ENCODE results near the gene FAM98C. TPM values are rescaled to one million over a fixed set of nuclear protein-coding genes. Genes with fewer than 3 reads are reported as not detected.

Gene FAM98C
- total RNA-seq, 1 experiment from 2014 or later = 10.2 TPM

GRCh38 chr19:38389101-38389925 lies 13.6 kb upstream of the FAM98C start:
- H3K4me3 Mint-ChIP-seq = peak overlapping the region; percentile 83
- H3K9me3 Mint-ChIP-seq = no peaks in the 10 kb centered on the region
- CTCF ChIA-PET = interaction anchor here (0.7 to 3.9 kb wide), 5 partner anchors 14 to 155 kb away, joined by 3 to 110 read pairs (median 8); partner anchors contain the start of genes FAM98C and PSMD8
- H3K36me3 Mint-ChIP-seq = peaks cover 24% of the 10 kb centered on the region
- ATAC-seq (no peak), DNase-seq (ENCODE audit: low spot score) (peak; percentile 59)
- H3K4me1 Mint-ChIP-seq = peaks cover 33% of the 10 kb centered on the region
- H3K27me3 Mint-ChIP-seq (ENCODE audit: low read depth) = peaks cover 3% of the 10 kb centered on the region; the same call in 1 of the 2 replicates
- H3K27ac Mint-ChIP-seq = peak overlapping the region; percentile 87
- POLR2A ChIA-PET = interaction anchor here (0.7 to 1.5 kb wide), 4 partner anchors 13 to 178 kb away, joined by 3 to 9 read pairs (median 4); partner anchors contain the start of genes FAM98C and PSMD8
- TF ChIP-seq GTF2I (CRISPR knock-in tag; conservative IDR thresholded peaks at IDR 0.05) (no peak), ATF3 (CRISPR knock-in tag; conservative IDR thresholded peaks at IDR 0.05) (no peak), ZNF423 (CRISPR knock-in tag; IDR thresholded peaks at IDR 0.05) (no peak), ZNF138 (CRISPR knock-in tag; conservative IDR thresholded peaks at IDR 0.05) (no peak), NFE2L1 (CRISPR knock-in tag; IDR thresholded peaks at IDR 0.05) (no peak), NFYB (CRISPR knock-in tag; conservative IDR thresholded peaks at IDR 0.05; ENCODE audit: low read depth) (no peak), SMAD3 (CRISPR knock-in tag; IDR thresholded peaks at IDR 0.05; ENCODE audit: borderline replicate concordance) (no peak), STAT6 (CRISPR knock-in tag; conservative IDR thresholded peaks at IDR 0.05; ENCODE audit: low read depth) (no peak), FOXP4 (CRISPR knock-in tag; IDR thresholded peaks at IDR 0.05) (peak; percentile 56; the same call in 1 of the 2 replicates), NFATC4 (CRISPR knock-in tag; IDR thresholded peaks at IDR 0.05) (no peak), FOXK1 (CRISPR knock-in tag; IDR thresholded peaks at IDR 0.05) (no peak), GRHL2 (CRISPR knock-in tag; IDR thresholded peaks at IDR 0.05; ENCODE audit: insufficient replicate concordance, severe bottlenecking) (no peak), AR (CRISPR knock-in tag; IDR thresholded peaks at IDR 0.05) (no peak), ATF2 (CRISPR knock-in tag; IDR thresholded peaks at IDR 0.05; ENCODE audit: borderline replicate concordance, low read depth) (no peak), JAZF1 (CRISPR knock-in tag; IDR thresholded peaks at IDR 0.05) (no peak), E2F4 (CRISPR knock-in tag; IDR thresholded peaks at IDR 0.05; ENCODE audit: borderline replicate concordance, low read depth) (no peak), ZNF317 (CRISPR knock-in tag; IDR thresholded peaks at IDR 0.05; ENCODE audit: borderline replicate concordance, low read depth) (0 out of 2 replicates have a peak, but pooled peaks have one; percentile 2), ERG (CRISPR knock-in tag; IDR thresholded peaks at IDR 0.05) (no peak), IRF2 (CRISPR knock-in tag; IDR thresholded peaks at IDR 0.05; ENCODE audit: borderline replicate concordance, low read depth) (no peak), SMAD4 (CRISPR knock-in tag; IDR thresholded peaks at IDR 0.05) (no peak), ELF4 (CRISPR knock-in tag; IDR thresholded peaks at IDR 0.05; ENCODE audit: low read depth) (no peak), RORB (CRISPR knock-in tag; IDR thresholded peaks at IDR 0.05) (no peak), FOXP1 (CRISPR knock-in tag; IDR thresholded peaks at IDR 0.05; ENCODE audit: borderline replicate concordance) (no peak), SOX15 (CRISPR knock-in tag; IDR thresholded peaks at IDR 0.05) (no peak)

Measured in WTC11 (cell line).